ENCODE data around the gene RYR1. TPM values are rescaled to one million over a fixed set of nuclear protein-coding genes. Genes with fewer than 3 reads are reported as not detected.

Gene RYR1
- total and polyA plus RNA-seq, 2 of the 13 experiments (the other 11 are each of a cell fraction or from before 2014, with no cell fraction given), result 0.03 TPM; not detected in 1

DNA sequence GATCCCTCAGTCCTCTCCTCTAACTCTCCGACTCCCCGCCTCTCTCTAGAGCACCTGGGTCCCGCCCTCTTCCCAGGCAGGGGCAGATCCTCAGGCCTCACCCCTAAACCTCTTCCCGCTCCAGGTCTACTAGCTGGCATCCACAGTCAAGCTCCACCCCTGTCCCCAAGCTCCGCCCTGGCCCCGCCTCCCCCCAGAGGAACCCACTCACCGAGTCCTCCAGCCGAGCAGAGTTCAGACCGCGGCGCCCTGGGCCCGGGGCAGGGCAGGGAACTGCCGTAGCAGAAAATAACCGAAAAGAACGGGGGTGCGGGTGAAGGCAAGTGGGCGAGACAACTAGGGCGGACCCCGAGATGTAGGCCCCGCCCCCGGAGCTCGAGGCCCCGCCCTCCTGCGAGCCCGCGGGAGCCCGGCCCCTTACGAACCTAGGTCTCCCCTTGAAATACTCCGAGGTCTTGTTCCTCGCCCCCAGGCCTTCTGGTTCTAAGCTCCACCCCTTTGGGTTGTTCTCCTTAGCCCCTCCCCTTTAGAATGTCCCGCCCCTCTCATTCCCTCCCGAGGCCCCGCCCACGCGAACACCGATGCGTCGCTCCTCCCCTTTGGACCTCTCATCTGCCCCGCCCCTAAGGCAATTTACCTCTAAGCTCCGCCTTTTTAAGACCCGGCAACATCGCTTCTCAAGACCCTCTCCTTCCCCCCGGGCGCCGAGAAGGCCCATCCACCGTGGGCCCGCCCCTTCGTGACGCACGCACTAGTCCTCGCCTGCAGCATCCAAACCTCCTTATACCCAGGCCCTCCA is 45.7 kb upstream of the RYR1 start, which contains the start of gene GGN (continued):
- TF ChIP-seq, protein P1, sequence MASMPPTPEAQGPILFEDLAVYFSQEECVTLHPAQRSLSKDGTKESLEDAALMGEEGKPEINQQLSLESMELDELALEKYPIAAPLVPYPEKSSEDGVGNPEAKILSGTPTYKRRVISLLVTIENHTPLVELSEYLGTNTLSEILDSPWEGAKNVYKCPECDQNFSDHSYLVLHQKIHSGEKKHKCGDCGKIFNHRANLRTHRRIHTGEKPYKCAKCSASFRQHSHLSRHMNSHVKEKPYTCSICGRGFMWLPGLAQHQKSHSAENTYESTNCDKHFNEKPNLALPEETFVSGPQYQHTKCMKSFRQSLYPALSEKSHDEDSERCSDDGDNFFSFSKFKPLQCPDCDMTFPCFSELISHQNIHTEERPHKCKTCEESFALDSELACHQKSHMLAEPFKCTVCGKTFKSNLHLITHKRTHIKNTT (CRISPR knock-in tag; IDR thresholded peaks at IDR 0.05), result no peak
- TF ChIP-seq, protein P2, sequence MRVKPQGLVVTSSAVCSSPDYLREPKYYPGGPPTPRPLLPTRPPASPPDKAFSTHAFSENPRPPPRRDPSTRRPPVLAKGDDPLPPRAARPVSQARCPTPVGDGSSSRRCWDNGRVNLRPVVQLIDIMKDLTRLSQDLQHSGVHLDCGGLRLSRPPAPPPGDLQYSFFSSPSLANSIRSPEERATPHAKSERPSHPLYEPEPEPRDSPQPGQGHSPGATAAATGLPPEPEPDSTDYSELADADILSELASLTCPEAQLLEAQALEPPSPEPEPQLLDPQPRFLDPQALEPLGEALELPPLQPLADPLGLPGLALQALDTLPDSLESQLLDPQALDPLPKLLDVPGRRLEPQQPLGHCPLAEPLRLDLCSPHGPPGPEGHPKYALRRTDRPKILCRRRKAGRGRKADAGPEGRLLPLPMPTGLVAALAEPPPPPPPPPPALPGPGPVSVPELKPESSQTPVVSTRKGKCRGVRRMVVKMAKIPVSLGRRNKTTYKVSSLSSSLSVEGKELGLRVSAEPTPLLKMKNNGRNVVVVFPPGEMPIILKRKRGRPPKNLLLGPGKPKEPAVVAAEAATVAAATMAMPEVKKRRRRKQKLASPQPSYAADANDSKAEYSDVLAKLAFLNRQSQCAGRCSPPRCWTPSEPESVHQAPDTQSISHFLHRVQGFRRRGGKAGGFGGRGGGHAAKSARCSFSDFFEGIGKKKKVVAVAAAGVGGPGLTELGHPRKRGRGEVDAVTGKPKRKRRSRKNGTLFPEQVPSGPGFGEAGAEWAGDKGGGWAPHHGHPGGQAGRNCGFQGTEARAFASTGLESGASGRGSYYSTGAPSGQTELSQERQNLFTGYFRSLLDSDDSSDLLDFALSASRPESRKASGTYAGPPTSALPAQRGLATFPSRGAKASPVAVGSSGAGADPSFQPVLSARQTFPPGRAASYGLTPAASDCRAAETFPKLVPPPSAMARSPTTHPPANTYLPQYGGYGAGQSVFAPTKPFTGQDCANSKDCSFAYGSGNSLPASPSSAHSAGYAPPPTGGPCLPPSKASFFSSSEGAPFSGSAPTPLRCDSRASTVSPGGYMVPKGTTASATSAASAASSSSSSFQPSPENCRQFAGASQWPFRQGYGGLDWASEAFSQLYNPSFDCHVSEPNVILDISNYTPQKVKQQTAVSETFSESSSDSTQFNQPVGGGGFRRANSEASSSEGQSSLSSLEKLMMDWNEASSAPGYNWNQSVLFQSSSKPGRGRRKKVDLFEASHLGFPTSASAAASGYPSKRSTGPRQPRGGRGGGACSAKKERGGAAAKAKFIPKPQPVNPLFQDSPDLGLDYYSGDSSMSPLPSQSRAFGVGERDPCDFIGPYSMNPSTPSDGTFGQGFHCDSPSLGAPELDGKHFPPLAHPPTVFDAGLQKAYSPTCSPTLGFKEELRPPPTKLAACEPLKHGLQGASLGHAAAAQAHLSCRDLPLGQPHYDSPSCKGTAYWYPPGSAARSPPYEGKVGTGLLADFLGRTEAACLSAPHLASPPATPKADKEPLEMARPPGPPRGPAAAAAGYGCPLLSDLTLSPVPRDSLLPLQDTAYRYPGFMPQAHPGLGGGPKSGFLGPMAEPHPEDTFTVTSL (CRISPR knock-in tag; IDR thresholded peaks at IDR 0.05; ENCODE audit: borderline replicate concordance), result no peak
- 0 out of 2 replicates have a peak, but pooled peaks have one; percentile 36 for TF ChIP-seq ZFY (CRISPR knock-in tag; IDR thresholded peaks at IDR 0.05)
- TF ChIP-seq ZNF552 (CRISPR knock-in tag; IDR thresholded peaks at IDR 0.05; ENCODE audit: borderline replicate concordance), result no peak
- TF ChIP-seq, protein P3, sequence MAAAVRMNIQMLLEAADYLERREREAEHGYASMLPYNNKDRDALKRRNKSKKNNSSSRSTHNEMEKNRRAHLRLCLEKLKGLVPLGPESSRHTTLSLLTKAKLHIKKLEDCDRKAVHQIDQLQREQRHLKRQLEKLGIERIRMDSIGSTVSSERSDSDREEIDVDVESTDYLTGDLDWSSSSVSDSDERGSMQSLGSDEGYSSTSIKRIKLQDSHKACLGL (CRISPR knock-in tag; IDR thresholded peaks at IDR 0.05), result 0 out of 2 replicates have a peak, but pooled peaks have one; percentile 32
- no peak for TF ChIP-seq NCOA5 (CRISPR knock-in tag; IDR thresholded peaks at IDR 0.05)
- TF ChIP-seq, protein P4, sequence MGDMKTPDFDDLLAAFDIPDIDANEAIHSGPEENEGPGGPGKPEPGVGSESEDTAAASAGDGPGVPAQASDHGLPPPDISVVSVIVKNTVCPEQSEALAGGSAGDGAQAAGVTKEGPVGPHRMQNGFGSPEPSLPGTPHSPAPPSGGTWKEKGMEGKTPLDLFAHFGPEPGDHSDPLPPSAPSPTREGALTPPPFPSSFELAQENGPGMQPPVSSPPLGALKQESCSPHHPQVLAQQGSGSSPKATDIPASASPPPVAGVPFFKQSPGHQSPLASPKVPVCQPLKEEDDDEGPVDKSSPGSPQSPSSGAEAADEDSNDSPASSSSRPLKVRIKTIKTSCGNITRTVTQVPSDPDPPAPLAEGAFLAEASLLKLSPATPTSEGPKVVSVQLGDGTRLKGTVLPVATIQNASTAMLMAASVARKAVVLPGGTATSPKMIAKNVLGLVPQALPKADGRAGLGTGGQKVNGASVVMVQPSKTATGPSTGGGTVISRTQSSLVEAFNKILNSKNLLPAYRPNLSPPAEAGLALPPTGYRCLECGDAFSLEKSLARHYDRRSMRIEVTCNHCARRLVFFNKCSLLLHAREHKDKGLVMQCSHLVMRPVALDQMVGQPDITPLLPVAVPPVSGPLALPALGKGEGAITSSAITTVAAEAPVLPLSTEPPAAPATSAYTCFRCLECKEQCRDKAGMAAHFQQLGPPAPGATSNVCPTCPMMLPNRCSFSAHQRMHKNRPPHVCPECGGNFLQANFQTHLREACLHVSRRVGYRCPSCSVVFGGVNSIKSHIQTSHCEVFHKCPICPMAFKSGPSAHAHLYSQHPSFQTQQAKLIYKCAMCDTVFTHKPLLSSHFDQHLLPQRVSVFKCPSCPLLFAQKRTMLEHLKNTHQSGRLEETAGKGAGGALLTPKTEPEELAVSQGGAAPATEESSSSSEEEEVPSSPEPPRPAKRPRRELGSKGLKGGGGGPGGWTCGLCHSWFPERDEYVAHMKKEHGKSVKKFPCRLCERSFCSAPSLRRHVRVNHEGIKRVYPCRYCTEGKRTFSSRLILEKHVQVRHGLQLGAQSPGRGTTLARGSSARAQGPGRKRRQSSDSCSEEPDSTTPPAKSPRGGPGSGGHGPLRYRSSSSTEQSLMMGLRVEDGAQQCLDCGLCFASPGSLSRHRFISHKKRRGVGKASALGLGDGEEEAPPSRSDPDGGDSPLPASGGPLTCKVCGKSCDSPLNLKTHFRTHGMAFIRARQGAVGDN (CRISPR knock-in tag; IDR thresholded peaks at IDR 0.05), result peak; percentile 41
- TF ChIP-seq ZNF605 (CRISPR knock-in tag; IDR thresholded peaks at IDR 0.05), result no peak
- 0 out of 2 replicates have a peak, but pooled peaks have one; percentile 22 for TF ChIP-seq MEIS2 (CRISPR knock-in tag; IDR thresholded peaks at IDR 0.05)
- TF ChIP-seq SP4 (CRISPR knock-in tag; IDR thresholded peaks at IDR 0.05), result peak; percentile 78; the same call in 1 of the 2 replicates
- TF ChIP-seq, protein P5, sequence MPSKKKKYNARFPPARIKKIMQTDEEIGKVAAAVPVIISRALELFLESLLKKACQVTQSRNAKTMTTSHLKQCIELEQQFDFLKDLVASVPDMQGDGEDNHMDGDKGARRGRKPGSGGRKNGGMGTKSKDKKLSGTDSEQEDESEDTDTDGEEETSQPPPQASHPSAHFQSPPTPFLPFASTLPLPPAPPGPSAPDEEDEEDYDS (CRISPR knock-in tag; IDR thresholded peaks at IDR 0.05), result 0 out of 2 replicates have a peak, but pooled peaks have one; percentile 21
- TF ChIP-seq, protein P6, sequence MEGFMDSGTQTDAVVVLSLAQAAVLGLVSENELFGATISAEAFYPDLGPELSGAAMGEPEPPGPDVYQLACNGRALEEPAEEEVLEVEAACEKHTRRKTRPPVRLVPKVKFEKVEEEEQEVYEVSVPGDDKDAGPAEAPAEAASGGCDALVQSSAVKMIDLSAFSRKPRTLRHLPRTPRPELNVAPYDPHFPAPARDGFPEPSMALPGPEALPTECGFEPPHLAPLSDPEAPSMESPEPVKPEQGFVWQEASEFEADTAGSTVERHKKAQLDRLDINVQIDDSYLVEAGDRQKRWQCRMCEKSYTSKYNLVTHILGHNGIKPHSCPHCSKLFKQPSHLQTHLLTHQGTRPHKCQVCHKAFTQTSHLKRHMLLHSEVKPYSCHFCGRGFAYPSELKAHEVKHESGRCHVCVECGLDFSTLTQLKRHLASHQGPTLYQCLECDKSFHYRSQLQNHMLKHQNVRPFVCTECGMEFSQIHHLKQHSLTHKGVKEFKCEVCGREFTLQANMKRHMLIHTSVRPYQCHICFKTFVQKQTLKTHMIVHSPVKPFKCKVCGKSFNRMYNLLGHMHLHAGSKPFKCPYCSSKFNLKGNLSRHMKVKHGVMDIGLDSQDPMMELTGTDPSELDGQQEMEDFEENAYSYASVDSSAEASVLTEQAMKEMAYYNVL (CRISPR knock-in tag; IDR thresholded peaks at IDR 0.05; ENCODE audit: borderline replicate concordance), result 0 out of 2 replicates have a peak, but pooled peaks have one; percentile 42
- TF ChIP-seq ISX (CRISPR knock-in tag; conservative IDR thresholded peaks at IDR 0.05), result no peak
